GM19372 (cell line): ENCODE results near the gene DDX51.

Experiments used
- ATAC-seq: cut with Tn5 transposase; IDR thresholded peaks from one replicate; pipeline ENCODE4 v1.9.1; 2021; ENCODE audit warnings: mild to moderate bottlenecking, low read depth, moderate library complexity; ENCODE audit not compliant: unreplicated experiment

The DDX51 gene

DNA sequence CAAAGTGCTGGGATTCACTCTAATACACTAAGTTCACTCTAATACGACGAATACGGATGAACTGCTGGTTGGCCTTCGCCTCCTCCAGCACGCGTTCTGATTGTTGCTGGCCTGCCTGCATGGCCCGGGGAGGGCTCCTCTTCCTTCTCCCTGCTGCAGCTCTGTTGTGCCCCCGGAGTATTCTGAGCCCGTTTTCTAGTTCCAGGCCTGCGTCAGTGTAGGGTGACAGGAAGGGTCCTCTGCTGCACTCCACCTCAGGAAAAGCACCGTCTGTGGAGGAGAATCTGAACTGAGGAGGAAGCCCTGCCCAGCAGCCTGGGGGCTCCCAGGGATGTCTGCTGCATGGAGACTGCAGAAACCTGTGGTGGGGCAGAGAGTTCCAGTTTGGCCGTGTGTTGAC, 44.4 kb downstream of the DDX51 start:
- no peak for ATAC-seq

DNA sequence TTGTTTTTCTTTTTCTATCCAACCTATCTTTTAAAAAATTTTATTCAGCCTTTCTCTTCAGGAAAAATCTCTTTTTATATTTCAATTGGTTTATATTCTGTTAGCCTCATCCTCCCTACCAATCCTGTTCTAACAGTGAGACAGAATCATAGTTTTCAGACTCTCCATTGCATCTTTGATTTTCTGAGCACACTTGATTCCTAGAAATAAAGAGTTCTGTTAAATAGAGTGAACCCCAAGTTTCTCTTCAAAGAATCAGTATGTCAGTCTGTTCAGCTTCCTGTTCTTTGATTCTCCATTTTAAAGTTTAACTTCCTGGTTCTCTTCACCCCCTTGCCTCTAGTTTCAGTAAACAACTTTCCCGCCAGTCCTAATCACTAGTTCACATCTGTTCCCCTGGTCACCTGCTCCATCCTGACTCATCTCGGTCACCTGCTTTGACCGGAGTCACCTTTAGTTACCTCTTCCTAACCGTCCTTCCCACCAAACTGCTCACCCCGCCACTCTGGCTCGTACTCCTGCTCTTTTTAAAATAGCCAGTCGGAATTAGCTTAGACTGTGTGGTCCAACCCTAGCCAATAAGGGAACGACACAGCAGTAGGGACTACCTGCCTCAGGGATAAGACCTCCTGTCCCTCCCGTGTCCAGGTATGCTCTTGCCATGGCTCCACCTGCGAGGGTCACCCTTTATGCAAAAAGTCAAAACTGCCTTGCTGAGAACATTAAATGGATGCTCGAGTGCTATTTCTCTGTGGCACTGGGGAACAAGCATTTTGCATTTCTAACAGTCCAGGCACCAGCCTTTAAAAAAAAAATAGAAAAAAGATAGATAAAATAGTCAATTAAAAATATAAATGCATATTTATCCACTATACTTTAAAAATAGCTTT, 48.4 kb downstream of the DDX51 start:
- ATAC-seq = no peak

DNA sequence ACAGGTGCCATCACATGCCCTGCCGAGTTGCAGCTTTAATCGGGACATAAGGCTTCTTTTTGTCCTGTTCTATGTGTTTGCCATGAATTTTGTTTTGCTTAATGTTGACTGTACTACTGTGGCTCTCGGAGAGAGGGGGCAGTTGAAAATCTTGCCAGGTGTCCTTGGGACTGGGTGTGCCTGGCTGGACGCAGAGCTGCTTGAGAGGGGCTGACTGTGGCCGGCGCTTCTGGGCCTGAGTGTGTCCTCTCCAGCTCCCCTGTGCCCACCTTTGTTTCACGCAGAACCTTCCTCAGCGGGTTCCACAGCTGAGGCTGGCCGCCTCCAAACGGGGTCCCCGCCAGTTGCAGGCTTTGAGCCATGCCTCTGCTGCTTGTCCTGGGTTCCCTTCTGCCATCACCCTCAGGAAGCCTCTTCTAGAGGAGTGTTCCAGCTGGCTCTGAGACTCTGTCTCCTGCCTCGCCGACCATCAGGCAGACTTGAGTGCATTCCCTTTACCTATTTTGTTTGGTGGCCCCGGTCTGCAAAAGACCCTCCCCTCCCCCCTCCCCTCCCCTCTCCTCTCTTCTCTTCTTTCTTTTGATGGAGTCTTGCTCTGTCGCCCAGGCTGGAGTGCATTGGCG, 49.7 kb downstream of the DDX51 start:
- no peak for ATAC-seq

DNA sequence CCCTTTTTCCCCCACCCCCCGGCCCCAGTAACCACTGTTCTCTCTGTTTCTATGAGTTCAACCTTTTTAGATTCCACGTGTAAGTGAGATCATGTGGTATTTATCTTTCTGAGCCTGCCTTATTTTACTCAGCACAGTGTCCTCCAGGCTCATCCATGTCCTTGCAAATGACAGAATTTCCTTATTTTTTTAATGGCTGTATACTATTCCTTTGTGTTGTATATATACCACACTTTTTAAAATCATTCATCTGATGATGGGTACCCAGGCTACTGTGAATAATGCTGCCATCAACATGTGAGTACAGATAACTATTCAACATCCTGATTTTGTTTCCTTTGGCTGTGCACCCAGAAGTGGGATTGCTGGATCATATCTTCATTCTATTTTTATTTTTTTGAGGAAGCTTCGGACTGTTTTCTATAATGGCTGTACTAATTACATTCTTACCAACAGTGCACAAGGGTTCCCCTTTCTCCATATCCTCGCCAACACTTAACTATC, 54.7 kb downstream of the DDX51 start:
- no peak for ATAC-seq
